K562 (cell line): ENCODE measurements around the gene EFHC2. TPM values are rescaled to one million over a fixed set of nuclear protein-coding genes. Genes with fewer than 3 reads are reported as not detected.

ENCODE experiments used
- CHD1 ChIP-seq: fragments of 200-600 bp; sonication (generic); IDR thresholded peaks from one replicate; pipeline ENCODE4 v1.6.1; 2012; ENCODE audit warnings: mild to moderate bottlenecking, moderate library complexity, low read length, inconsistent platforms
- CUX1 ChIP-seq: fragments of 200-800 bp; sonication (Bioruptor generic); IDR thresholded peaks from 2 replicates; pipeline ENCODE4 v1.6.1; 2016; ENCODE audit warnings: missing genetic modification characterization, missing compliant biosample characterization
- NFE2 ChIP-seq: IDR thresholded peaks from 2 replicates; pipeline ENCODE4 v1.6.1; 2014; ENCODE audit warnings: antibody characterized with exemption, low read depth
- RFX1 ChIP-seq: fragments of 450-650 bp; IDR thresholded peaks from 2 replicates; pipeline ENCODE4 v1.6.1; 2016; ENCODE audit warnings: mild to moderate bottlenecking, moderate library complexity
- RHOXF2B ChIP-seq: fragments of 250-450 bp; sonication (Bioruptor Pico); conservative IDR thresholded peaks from 2 replicates; pipeline ENCODE4 v1.5.1; 2021
- RREB1 ChIP-seq: fragments of 250-450 bp; sonication (Bioruptor Pico); IDR thresholded peaks from 2 replicates; pipeline ENCODE4 v1.4.0; 2020
- ZNF407 ChIP-seq: fragments of 450-650 bp; IDR thresholded peaks from 2 replicates; pipeline ENCODE4 v1.6.1; 2016; ENCODE audit warnings: low read depth
- ZNF764 ChIP-seq: fragments of 250-450 bp; sonication (Bioruptor Pico); IDR thresholded peaks from 2 replicates; pipeline ENCODE4 v1.4.0; 2020; ENCODE audit warnings: low read depth, mild to moderate bottlenecking, moderate library complexity
- polyA plus RNA-seq, 8 experiments: library from polyadenylated mRNA; depleted of rRNA in 4 of 8; stranded (reverse) in 5 of 8; unstranded in 3 of 8; fragments of >200 nt; fragmentation: Nextera tagmentation in 2 of 8; fragmentation: Illumina TruSeq in 1 of 8; extraction: Ambion mirVana in 2 of 8; extraction: Trizol in 1 of 8; gene quantifications; 2 replicates each; pipeline versions ENCODE4 v1.2.1 to v1.2.3, GENCODE V29; 2011 to 2014; ENCODE audit warnings: inconsistent platforms in 1 of 8, missing spikeins in 1 of 8
- total RNA-seq, 7 experiments: library from RNA; depleted of rRNA in 6 of 7; stranded (reverse); fragments of >200 nt in 6 of 7; fragmentation: Illumina TruSeq in 2 of 7; extraction: Trizol in 2 of 7; gene quantifications; 2 replicates each; pipeline versions ENCODE4 v1.2.1 to v1.2.3, GENCODE V29; 2011 to 2021; ENCODE audit warnings: low replicate concordance in 1 of 7

The EFHC2 gene
- total and polyA plus RNA-seq, 9 of the 15 experiments (the other 6 are each of a cell fraction or from before 2014, with no cell fraction given) = 1.3 to 8.1 (median 3.0) TPM

- TF ChIP-seq ZNF407 (no peak), NFE2 (no peak), CUX1 (CRISPR knock-in tag) (no peak), RHOXF2B (no peak), CHD1 (no peak), RFX1 (no peak), RREB1 (CRISPR knock-in tag) (no peak), ZNF764 (CRISPR knock-in tag) (no peak)
Observed at GRCh38 chrX:44312421-44312820, 31.1 kb downstream of the EFHC2 start (continued).
